Measurements from ENCODE around the gene VWA5A.

The VWA5A gene, protein sequence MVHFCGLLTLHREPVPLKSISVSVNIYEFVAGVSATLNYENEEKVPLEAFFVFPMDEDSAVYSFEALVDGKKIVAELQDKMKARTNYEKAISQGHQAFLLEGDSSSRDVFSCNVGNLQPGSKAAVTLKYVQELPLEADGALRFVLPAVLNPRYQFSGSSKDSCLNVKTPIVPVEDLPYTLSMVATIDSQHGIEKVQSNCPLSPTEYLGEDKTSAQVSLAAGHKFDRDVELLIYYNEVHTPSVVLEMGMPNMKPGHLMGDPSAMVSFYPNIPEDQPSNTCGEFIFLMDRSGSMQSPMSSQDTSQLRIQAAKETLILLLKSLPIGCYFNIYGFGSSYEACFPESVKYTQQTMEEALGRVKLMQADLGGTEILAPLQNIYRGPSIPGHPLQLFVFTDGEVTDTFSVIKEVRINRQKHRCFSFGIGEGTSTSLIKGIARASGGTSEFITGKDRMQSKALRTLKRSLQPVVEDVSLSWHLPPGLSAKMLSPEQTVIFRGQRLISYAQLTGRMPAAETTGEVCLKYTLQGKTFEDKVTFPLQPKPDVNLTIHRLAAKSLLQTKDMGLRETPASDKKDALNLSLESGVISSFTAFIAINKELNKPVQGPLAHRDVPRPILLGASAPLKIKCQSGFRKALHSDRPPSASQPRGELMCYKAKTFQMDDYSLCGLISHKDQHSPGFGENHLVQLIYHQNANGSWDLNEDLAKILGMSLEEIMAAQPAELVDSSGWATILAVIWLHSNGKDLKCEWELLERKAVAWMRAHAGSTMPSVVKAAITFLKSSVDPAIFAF

DNA sequence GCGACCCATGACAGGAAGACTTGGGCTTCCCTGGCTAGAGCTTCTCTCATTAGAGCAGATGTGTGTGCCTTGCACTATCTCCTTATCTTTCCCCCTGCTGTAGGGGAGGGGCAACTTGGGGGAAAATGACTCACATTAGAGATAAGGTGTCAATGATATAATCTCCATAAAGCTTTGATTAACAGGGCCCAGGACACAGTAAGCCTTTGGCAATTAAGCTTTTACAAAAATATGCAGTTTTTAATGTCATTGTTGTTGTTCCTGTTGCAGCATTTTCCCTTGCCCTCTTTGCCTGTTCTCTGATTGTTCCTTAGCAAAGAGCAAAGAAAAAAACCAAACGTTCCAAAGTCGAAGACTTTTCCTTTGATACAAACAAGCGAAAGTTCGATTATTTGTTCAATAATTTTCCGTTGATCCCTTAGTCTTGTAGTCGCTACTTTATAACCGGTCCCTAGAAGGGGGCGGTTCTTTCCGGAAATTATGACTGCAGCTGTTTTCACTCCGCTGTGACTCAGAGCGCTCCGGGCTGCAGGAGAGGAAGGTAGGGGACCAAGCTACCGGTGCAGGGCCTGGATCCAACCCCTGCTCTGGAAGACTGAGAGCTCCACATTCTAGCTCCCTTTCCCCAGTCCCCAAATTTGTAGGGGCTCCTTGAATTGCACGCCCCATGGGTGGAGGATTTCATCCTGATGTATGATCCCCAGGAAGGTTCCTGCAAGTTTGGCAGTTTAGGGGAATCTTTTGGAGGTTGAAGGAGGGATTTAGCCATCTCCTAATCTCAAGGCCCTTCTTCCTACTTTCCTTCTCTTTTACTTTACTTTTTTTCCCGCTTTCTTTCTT, at the start of gene VWA5A:
TSS of gene VWA5A (plus strand) at position 509 of the 840 bp plus-strand sequence. CDS start 2,062 bp downstream, outside the sequence.
- DNase-seq = peak; percentile 91

DNA sequence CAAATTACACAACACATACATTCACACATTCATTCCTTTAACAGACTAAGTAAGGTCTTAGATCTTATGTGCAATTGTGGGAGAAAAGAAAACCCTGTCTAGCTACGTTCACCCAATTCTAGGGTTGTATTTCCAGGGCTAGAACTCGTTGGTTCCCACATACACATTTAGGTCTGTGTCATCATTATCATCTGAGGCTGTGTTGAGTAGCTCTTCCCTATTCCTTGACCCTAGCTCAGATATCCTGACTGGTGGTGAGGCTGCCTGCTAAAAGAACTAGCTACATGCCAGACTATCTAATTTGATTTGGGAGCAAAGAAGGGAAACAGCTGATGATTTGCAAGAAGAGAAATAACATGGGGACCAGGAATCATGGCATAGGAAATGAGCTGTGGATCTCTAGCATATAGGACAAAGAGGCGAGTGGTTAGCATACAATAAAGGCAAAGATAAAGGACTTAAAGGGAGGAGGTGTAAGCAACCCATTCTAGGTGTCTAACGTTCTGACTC, 46.6 kb upstream of the VWA5A start:
- no peak for DNase-seq

DNA sequence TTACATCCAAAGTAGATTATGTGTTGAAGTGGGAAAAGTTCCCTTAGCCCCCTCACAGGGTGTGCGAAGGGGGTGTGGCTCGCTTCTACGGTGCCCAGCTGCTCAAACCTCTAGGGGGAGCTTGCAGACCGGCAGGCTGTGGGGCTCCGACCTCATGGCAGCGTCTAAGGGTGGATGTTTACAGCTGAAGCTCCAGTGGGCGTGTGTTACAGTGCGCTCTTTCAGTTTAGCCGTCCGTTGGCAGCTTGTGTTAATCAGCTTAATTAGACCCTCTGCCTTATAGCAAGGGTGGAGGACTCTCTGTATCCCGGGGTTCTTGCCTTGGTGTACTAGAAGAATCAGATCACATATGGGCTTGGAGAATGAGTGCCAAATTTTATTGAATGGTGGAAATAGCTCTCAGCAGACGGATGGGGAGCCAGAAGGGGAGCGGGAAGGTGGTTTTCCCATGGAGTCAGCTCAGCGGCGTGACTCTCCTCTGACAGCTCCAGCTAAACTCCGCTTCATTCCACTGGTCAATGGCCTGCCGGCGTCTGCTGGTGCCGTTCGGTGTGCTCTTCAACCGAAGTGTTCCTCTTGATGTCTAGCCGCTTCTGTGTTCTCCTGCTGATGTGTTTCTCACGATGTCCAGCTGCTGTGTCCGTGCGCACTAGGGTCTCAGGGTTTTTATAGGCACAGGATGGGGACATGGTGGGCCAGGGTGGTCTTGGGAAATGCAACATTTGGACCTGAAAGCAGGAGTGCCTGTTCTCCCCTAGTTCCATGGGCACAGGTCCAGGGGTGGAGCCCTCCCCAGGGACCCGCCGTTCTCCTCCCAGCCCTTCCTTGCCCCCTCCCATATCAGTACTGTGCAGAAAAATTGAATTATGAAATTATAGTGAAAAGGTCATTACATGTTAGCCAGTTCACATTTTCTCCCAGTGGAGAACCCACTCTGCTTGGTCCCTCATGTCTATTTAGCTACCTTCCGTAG, 45.5 kb upstream of the VWA5A start:
- peak; percentile 93 for DNase-seq

DNA sequence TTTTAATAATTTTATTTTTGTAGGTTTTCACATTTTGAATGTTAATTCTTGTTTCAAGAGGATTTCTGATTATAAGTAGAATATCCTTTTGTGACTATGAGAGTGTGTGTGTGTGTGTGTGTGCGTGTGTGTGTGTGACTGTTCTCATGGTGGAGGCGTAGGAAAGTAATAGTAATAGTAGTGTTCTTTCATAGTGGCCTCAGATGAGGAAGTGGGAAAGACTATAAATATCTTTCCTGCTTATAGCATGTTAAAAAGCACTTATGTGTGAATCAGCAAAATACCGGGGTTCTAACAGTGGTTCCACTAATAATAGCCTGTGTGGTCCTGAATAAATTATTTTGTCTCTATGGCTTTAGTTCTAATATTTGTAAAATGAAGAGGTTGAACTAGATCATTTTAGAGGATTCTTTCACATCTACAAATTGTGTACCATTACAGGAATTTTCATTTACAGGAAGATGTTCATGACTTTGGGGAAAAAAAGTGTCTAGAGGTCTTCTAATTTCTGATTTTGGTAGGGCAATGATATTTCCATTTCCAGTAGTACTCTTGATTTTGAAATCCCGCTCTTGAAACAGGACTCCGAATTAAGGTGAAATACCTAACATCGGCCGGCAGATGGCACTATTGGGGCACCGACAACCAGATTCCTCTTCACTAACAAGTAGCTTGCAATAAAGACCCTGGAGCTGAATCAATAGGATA, 44.2 kb upstream of the VWA5A start:
- DNase-seq = peak; percentile 84

DNA sequence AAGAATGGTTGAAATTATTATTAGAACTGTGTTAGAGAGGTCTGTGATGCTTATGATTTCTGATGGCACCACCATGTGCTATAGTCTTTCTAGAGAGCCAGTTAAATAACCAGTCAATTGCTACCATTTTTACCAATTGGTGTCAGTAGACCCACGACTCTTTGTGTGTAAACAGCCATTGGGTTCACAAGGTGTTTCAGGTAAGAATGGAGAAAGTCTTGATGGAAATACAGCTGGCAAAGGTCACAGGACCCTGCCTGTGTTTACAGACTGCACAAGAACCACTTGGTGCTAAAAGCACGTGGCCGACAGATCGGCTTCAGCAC, 43.7 kb upstream of the VWA5A start:
- DNase-seq = no peak

DNA sequence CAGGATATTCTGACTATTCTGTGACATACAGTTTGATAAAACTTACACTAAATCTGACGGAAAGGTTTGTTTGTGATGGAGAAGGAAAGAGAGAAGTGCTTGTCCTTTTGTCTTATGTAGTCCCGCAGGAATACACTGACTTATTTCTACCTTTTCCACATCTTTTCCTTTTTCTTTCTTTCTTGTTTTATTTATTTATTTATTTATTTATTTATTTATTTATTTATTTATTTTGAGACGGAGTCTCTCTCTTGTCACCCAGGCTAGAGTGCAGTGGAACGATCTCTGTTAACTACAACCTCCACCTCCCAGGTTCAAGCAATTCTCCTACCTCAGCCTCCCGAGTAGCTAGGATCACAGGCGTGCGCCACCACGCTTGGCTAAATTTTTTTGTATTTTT, 43.1 kb upstream of the VWA5A start:
- no peak for DNase-seq

DNA sequence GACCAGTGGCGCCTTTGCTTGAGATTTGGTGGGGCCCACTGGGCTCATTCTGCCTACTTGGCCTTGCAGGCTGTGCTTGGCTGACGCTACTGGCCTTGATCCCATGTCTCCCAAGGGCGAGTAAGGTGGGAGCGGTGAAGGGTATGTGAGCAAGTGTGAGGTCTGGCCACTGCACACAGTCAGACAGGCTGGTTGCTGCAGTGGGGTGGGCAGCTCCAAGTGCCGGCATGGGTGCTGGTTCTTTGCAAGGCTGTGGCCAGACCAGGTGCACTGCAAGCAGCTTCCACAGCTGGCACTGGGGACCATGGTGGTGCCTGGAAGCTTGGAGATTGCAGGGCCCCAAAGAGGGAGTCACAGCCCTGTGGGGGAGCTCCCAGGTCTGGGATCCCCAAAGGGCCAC, 40.7 kb upstream of the VWA5A start:
- DNase-seq = no peak

DNA sequence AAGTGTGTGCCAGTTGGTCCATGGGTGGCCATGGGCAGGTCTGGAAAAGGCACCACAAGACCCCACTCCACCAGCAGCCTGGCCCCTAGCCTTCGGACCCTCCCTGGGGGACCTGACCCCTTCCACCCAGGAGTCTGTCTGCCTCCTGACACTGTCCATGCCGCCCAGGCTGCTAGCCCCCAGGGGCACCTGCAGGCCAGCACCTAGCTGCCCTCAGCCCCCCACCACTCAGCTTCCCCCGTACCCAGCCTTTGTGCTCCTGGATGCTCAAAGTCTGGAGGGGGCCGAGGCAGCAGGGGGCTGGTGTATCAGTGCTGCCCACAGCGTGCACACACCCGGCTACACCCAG, 39.8 kb upstream of the VWA5A start:
- DNase-seq = no peak

DNA sequence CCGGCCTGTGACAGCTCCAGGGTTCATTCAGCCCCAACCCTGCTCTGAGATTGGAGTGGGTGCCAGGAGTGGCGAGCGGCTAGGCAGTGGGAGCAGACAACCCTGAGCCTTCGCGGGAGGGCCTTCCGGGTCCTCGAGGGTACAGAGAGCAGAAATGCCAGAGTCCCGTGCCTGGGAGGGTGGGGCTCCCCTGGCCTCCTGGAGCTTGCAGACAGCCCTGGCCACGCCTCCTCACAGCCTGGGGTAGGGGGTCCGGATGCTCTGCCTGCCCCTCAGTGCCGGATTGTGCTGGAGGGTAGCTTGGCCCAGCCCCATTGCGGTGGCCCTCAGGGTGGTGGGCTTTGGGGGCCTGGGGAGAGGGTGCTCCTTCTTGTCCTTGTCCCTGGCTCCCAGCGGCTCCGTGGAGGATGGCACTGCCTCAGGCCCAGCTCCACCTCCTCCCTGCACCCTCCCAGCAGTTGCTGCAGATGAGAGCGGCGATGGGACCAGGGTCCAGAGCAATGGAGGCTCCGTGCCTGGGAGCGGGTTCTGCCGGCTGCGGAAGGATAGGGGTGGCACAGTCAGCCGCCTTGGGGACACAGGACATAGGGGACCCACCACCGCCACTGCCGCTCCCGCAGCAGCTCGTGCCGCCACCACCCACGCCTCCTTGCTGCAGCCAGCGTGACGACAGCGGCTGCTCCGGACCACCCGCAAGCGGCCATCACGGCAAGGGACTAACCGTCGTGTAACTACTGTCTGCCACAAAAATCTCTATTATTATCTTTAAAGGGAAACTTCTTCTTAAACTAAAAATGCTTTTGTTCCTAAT, 39.2 kb upstream of the VWA5A start:
- peak; percentile 91 for DNase-seq

DNA sequence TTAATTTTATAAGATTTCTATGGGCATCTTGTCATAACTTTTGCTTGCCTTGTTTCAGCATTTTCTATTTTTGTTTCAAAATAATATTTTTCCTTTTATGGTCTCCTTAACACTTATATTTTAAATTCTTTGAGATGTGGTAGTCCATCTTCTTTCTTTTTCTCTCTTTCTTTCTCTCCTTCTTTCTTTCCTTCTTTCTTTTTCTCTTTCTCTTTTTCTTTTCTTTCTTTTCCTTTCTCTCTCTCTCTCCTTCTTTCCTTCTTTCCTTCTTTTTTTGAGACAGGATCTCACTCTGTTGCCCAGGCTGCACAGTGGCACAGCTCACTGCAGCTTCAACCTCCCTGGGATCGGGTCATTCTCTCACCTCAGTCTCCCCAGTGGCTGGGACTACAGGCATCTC, 38.0 kb upstream of the VWA5A start:
- DNase-seq = no peak

DNA sequence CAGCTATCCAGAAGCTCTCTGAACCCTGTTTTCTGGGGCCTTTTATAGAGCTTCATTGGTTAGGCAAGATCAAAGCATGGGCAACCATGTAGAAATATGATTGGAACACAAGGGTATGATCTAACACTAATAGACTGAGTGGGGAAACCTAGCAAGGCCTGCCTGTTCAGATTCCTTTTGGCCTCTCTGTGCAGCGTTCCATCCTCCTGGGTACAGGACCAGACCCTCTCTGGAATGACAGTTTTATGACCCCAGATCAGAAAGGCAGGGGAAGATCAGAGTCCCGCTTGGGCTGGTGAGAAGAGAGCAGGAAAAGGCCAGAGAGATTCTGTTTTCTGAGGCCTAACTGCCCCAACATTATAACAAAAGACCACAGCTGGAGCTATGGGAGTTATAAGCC, 36.7 kb upstream of the VWA5A start:
- no peak for DNase-seq

DNA sequence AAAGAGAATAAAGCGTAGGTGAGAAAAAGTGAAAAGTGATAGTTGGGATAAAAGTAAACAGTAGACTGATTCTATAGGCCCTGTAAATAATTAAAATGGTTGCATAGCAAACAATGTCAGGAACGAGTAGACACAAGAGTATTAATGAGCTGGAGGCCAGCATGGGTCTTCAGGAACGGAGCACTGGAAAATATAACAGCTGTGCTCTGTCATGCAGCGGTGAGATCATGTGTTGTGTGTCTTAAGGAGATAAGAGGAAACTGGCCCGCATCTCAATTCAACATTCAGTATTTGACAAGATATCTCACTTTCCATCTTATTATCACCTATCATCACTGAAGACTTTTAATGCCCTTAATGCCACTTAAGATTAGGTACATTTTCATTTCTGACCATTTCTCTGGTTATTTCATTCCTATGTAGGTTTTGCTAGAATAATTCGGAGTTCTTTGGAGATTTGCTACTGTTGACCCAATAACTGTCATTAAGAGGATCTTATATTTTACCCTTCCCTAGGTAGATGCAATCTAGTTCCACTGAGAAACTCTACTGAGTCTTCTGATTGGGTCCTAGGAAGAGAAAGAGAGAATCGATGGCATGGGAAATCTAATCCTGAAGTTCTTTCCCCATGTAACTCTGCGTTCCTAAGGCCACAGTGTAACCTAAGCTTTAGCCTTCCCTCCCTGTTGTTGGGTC, 35.5 kb upstream of the VWA5A start:
- no peak for DNase-seq

DNA sequence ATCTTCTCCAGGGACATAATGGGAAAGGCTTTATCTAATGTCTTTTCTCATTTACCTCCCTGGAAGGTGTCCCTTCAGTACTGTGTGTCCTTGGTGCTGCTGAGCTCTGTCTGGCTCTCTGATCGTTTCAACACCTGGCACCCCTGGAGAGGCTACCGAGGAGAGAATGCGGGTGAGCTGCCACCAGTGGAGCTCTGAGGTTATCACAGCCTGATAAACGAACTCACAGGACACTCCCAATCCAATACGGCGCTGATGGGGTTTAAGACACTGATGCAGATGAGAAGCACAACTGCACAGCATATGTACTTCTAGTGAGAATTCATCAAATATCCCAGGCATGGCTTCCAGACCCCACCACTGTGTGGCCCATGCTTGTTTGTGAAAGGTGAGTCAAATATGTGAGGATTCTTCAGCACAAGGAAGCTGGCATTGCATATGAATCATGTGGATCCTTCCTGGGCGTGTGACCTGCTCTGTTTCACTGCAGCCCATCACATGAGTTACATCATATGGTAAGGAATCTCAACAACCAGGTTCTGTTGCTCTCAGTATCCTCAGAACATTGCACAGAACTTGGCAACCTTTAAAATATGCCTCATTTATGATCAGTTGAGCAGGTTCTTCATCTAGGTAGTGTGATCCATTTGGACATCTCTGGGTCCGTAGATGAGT, 34.8 kb upstream of the VWA5A start:
- no peak for DNase-seq

DNA sequence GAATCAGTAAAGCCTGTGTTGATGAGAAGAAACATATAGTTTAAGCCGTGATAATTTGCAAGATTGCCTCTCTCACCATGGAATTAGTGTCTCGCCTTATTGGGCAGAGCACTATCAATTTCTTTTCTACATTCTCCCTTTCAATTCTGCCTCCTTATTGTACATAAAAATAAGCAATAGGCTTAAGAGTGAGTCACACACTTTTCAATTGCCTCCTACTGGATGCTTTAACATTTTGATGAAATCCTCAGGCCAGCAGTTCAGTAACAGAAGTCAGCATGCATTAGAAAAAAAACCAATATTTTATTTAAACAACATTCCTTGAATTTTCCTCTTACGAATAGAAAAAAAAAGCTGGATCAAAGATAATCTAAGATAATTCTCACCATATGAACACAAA, 33.8 kb upstream of the VWA5A start:
- DNase-seq = no peak

DNA sequence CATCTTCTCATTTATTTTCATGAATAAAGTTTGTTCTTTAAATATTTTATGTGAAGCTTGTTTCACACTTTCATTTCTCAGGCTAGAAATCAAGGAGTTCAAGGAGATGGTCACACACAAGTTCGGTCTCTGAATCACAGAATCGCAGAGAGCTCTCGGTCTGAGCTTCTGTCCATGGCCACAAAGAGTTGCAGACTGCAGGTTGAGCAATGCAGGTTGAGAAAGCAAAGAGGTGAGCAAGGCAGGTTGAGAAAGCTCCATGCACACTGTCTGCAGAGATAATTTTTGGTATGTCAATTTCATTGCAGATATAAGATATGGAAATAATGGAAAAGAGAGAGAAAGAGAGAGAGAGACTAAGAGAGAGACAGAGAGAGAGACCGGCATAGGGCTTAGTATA, 32.9 kb upstream of the VWA5A start:
- DNase-seq = no peak

DNA sequence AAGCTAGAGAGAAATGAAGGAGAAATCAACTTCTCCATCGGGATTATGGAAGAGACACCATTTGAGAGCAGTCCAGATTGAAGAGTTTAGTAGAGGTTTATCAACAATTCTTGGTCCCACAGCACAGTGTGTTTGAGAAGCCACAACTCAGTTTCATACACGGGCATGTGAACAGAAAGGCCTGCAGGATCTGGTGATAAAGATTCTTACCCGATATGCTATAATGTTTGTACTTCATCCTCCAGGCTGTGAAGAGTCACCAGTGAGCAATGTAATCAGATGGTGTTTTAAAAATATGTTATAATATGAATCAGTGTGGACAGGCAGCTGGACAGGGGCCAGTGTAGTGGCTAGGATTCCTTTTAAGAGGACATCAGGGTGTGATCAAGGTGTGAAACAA, 29.7 kb upstream of the VWA5A start:
- DNase-seq = no peak

DNA sequence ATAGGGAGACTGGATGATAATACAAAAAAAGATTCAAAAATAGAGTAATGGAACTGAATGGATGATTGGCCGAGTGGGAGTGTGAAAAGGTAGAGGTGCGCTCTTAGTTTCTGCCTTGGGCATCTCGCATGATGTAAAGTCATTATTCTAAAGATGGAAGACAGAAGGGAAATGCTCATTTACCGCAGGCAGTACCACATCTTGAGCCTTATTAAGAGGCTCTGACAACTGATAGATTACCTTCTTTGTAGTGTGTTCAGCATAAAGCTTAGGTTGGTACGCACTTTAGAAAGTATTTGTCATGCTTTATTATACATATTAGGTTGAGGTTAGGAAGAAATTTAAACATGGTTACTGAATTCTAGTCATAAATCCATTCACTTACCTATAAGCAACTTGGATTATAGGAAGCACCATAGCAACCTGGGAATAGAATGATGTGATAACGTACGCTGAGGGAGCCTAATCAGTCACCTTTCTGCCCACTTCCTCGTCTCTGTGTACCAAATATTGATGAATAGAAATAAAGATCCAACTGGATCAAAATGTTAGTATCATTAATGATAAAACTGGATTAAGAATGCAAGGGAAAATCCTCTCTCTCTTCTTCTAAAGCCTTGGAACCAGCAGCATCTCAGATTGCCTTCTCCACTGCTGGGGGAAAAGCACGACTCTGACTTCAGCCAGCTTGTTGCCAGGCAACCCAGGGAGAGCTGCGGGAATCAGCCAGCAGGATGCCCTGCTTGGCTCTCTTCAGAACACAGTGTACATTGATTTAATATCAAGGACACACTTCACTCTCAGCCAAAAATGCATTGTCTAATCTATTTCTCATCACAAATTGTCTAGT, 29.0 kb upstream of the VWA5A start:
- DNase-seq = no peak

DNA sequence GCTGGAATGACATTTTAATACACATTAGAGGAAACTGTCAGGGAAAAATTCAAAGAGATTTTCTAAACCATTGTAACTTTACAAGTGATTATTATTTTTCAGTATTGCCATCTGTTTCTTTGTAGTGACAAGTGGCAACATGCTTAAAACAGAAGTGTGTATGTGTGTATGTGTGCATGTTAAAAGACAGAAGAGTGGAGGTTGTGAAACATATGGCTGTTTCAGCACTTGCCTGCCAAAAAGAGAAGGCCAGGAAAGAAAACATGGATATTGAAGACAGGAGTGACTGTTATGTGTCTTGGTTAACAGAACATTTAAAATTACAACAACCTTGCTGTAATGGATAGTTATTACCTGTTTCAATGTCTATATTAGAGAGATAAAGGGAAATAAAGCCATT, 24.3 kb upstream of the VWA5A start:
- no peak for DNase-seq

Measured in NCI-H526 treated with DMSO at 0.1 percent for 48 hours (cell line).